Smooth muscle cell (in vitro differentiated cells): ENCODE measurements around the gene ABHD12. TPM values are rescaled to one million over a fixed set of nuclear protein-coding genes. Genes with fewer than 3 reads are reported as not detected.

Source experiments
- DNase-seq: peaks from one replicate; lab custom pipeline; 2025; ENCODE audit not compliant: unreplicated experiment; lab: John Stamatoyannopoulos, UW
- H2AFZ ChIP-seq: fragments of 200-600 bp; sonication (generic); 2 replicates; pipeline ENCODE4 v1.6.0; 2016; ENCODE audit warnings: antibody characterized with exemption, low read depth, mild to moderate bottlenecking
- H3F3A ChIP-seq: fragments of 200-600 bp; sonication (generic); 2 replicates; pipeline ENCODE4 v1.6.0; 2017; ENCODE audit warnings: antibody characterized with exemption, low read depth
- H3K27ac ChIP-seq: fragments of 200-600 bp; sonication (generic); 2 replicates; pipeline ENCODE4 v1.5.1; 2016; ENCODE audit warnings: low read depth, mild to moderate bottlenecking
- H3K27me3 ChIP-seq: fragments of 200-600 bp; sonication (generic); 2 replicates; pipeline ENCODE4 v1.6.1; 2016; ENCODE audit warnings: low read depth, mild to moderate bottlenecking
- H3K36me3 ChIP-seq: fragments of 200-600 bp; sonication (generic); 2 replicates; pipeline ENCODE4 v1.5.1; 2016; ENCODE audit warnings: low read depth
- H3K4me1 ChIP-seq: fragments of 200-600 bp; sonication (generic); 2 replicates; pipeline ENCODE4 v1.5.1; 2016; ENCODE audit warnings: low read depth
- H3K4me2 ChIP-seq: fragments of 200-600 bp; sonication (generic); 2 replicates; pipeline ENCODE4 v1.6.0; 2016; ENCODE audit warnings: mild to moderate bottlenecking
- H3K4me3 ChIP-seq: fragments of 200-600 bp; sonication (generic); 2 replicates; pipeline ENCODE4 v1.5.1; 2016; ENCODE audit warnings: mild to moderate bottlenecking
- H3K79me2 ChIP-seq: fragments of 200-600 bp; sonication (generic); 2 replicates; pipeline ENCODE4 v1.6.0; 2016; ENCODE audit warnings: low read depth, mild to moderate bottlenecking
- H3K9ac ChIP-seq: fragments of 200-600 bp; sonication (generic); 2 replicates; pipeline ENCODE4 v1.6.0; 2016; ENCODE audit warnings: low read depth
- H3K9me3 ChIP-seq: fragments of 200-600 bp; sonication (generic); replicated peaks from 2 replicates; pipeline ENCODE4 v1.5.1; 2016; ENCODE audit warnings: low read depth
- H4K20me1 ChIP-seq: fragments of 200-600 bp; sonication (generic); 2 replicates; pipeline ENCODE4 v1.6.0; 2016; ENCODE audit warnings: low read depth
- CTCF ChIP-seq: fragments of 200-600 bp; sonication (generic); IDR thresholded peaks from 2 replicates; pipeline ENCODE4 v1.5.1; 2017; ENCODE audit warnings: borderline replicate concordance, mild to moderate bottlenecking, antibody characterized with exemption; ENCODE audit not compliant: insufficient read depth, poor library complexity, severe bottlenecking
- WGBS: methylation state at CpG from one replicate; pipeline ENCODE4 v1.1.7; 2016; ENCODE audit warnings: low lambda C conversion rate; 5-methylcytosine and 5-hydroxymethylcytosine counted together
- polyA plus RNA-seq: library from polyadenylated mRNA; unstranded; fragments of >200 nt; fragmentation: Nextera tagmentation; extraction: Ambion mirVana; gene quantifications from 2 replicates; pipeline ENCODE4 v1.2.1, GENCODE V29; 2016
- total RNA-seq: library from RNA; depleted of rRNA; stranded (reverse); fragments of >200 nt; gene quantifications from 2 replicates; pipeline ENCODE4 v1.2.3, GENCODE V29; 2014

The ABHD12 gene
- total and polyA plus RNA-seq, 2 experiments from 2014 or later = 18.5 to 41.8 TPM

DNA sequence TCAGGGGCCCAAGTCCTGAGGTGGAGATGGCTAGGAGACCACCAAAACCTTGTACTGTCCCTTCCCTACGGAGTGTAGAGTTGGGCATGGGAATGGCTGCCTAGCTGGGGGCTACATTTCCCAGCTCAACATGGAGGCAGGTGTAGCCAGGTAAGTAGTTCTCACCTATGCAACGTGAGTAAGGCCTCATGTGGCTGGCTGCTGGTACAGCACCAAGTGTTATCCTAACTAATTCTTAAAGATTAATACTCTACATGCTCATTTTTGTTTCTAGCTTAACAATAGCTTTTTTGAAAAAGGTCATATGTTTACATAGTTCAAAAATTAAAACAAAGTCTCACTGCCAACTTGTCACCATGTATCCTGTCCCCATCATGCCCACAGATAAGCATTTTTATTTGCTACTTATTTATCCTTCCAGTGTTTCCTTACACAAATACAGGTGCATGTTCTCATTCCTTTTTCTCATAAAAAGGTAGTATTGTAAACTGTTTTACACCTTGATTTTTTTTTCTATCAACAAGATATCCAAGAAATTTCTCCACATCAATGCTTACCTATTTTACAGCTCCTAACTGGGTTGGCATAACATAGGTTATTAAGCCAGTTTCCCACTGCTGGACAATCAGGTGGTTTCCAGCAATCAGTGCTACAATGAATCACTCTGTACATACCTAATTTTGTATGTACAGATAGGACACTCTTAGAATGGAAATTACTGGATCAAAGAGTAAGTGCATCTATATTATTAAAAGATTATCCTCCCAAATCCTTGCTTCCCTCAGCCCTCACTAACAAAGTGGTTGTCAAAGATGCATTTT is 25.5 kb downstream of the ABHD12 start:
- no peak for DNase-seq
- Histone ChIP-seq H3K36me3 (no peaks in the 10 kb centered on the region), H3K4me2 (no peak overlapping the region), H3K27me3 (no peaks in the 10 kb centered on the region), H3K79me2 (peaks cover 31% of the 10 kb centered on the region), H3K4me3 (no peak overlapping the region), H3F3A (no peaks in the 10 kb centered on the region), H3K4me1 (no peaks in the 10 kb centered on the region), H3K9ac (no peak overlapping the region), H2AFZ (no peak overlapping the region), H3K9me3 (no peaks in the 10 kb centered on the region), H3K27ac (no peak overlapping the region), H4K20me1 (no peaks in the 10 kb centered on the region)
- WGBS = 98% methylated on average over 2 of the region's 2 CpGs
- TF ChIP-seq CTCF = no peak

GRCh38 chr20:25364180-25364788 is 26.4 kb downstream of the ABHD12 start:
- Histone ChIP-seq H4K20me1 (no peaks in the 10 kb centered on the region), H3K9me3 (no peaks in the 10 kb centered on the region), H3K9ac (no peak overlapping the region), H2AFZ (no peak overlapping the region), H3K4me2 (no peak overlapping the region), H3K27me3 (no peaks in the 10 kb centered on the region), H3K79me2 (peaks cover 35% of the 10 kb centered on the region), H3K27ac (no peak overlapping the region), H3K4me3 (no peak overlapping the region), H3F3A (no peaks in the 10 kb centered on the region), H3K4me1 (no peaks in the 10 kb centered on the region), H3K36me3 (no peaks in the 10 kb centered on the region)
- WGBS = 93% methylated on average over 3 of the region's 3 CpGs
- DNase-seq = no peak
- TF ChIP-seq CTCF = no peak

GRCh38 chr20:25361287-25361683 is 29.4 kb downstream of the ABHD12 start:
- TF ChIP-seq CTCF = no peak
- no peak overlapping the region for H3K4me3 ChIP-seq
- H2AFZ ChIP-seq = no peak overlapping the region
- peak overlapping the region; percentile 47 for H3K4me2 ChIP-seq
- peak overlapping the region; percentile 73 for H3K27ac ChIP-seq
- H3F3A ChIP-seq = no peaks in the 10 kb centered on the region
- H4K20me1 ChIP-seq = peaks cover 14% of the 10 kb centered on the region
- H3K79me2 ChIP-seq = peaks cover 39% of the 10 kb centered on the region
- WGBS = 83% methylated on average over 6 of the region's 6 CpGs
- H3K9me3 ChIP-seq = no peaks in the 10 kb centered on the region
- no peaks in the 10 kb centered on the region for H3K27me3 ChIP-seq
- peak overlapping the region; percentile 5 for H3K9ac ChIP-seq
- H3K4me1 ChIP-seq = peaks cover 6% of the 10 kb centered on the region
- DNase-seq = no peak
- H3K36me3 ChIP-seq = no peaks in the 10 kb centered on the region
